ENCODE measurements around the gene ADAM12. TPM values are rescaled to one million over a fixed set of nuclear protein-coding genes. Genes with fewer than 3 reads are reported as not detected.

The ADAM12 gene
- total RNA-seq, 1 donor from 2014 or later = 2.1 TPM

GRCh38 chr10:126235979-126236851, 152.1 kb downstream of the ADAM12 start:
- no peak for DNase-seq (ENCODE audit: low spot score)

GRCh38 chr10:126235091-126235978, 152.9 kb downstream of the ADAM12 start:
- DNase-seq (ENCODE audit: low spot score) = no peak

GRCh38 chr10:126234630-126235029, 153.6 kb downstream of the ADAM12 start:
- no peak for DNase-seq (ENCODE audit: low spot score)

- no peak for DNase-seq (ENCODE audit: low spot score)
These were observed 154.8 kb downstream of the ADAM12 start for GRCh38 chr10:126233182-126234148.

- no peak for DNase-seq (ENCODE audit: low spot score)
These were observed 157.7 kb downstream of the ADAM12 start for GRCh38 chr10:126230587-126230986.

- no peak for DNase-seq (ENCODE audit: low spot score)
These were observed 158.6 kb downstream of the ADAM12 start for GRCh38 chr10:126229686-126230085.

DNA sequence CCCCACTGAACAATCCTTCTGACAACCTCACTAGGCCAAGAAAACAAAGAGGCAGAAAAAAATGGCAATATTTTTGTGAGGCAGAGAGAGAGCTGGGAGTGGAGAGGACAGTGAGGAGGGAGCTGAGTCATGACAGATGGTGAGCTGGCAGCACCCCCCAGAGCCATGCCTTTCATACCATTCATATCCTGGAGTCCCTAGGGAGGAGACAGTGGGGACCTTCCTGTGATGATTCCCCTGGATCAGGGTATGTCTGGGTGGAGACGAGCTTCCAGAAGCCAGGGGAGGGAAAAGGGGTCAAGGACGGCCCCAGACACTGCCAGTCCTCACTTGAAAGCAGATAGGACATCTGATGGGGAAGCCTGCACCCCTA, 160.5 kb downstream of the ADAM12 start:
- no peak for DNase-seq (ENCODE audit: low spot score)

GRCh38 chr10:126226988-126227761, 161.1 kb downstream of the ADAM12 start:
- DNase-seq (ENCODE audit: low spot score) = no peak

DNA sequence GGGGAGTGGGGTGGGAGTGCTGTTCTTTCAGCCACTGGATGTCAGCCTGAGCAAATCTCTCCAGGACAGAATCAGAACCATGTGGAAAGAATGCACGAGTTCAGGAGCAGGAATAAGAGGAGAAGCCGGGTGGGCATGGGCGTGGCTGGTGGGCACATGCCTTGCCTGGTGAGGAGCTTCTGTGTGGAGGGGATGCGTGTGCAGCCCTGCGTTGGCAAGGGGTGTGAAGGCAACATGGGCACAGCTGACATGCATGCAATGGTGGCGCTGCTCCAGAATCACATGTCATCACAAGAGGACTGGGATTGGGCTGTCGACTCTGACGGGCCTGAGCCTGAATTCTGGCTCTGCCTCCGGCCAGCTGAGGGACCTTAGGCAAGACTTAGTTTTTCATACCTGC, 162.1 kb downstream of the ADAM12 start:
- DNase-seq (ENCODE audit: low spot score) = no peak

GRCh38 chr10:126225672-126226008, 162.6 kb downstream of the ADAM12 start:
- no peak for DNase-seq (ENCODE audit: low spot score)

- DNase-seq (ENCODE audit: low spot score) = no peak
These were observed 163.2 kb downstream of the ADAM12 start for GRCh38 chr10:126224967-126225671.

GRCh38 chr10:126223512-126224067, 164.7 kb downstream of the ADAM12 start:
- no peak for DNase-seq (ENCODE audit: low spot score)

DNA sequence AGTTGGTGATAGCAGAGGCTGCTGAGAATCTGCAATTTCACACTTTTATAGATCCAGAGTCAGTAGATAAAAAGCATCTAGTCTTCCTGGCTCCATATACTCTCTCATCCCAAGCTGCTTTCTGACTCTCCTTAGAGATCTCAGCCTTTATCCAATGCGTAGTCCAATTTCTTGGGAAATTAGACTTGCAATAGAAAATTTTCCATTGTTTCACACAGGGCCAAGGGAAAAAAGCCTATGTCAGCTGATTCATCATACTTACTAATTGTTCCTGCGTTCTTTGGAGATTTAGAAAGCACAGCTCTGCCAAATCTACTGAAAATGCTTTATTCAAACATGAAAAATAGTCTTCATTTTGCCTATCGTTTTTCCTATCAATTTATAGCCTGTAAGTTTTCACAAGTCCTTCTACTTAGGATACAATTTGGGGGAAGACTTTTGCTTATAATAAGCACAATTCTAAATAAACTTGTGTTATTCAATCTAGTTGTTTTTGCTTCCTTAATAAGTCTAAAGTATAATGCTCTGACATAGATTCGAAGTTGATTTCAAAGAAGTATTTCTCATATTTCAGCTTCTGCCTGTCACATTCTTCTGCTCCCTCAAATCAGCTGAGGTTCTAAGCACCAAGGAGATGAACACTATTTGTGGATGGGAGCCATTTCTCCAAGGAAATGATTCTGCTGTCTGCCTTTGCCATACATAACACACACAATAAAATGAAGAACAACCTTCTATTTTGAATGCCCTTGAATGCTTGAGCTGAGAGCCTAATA, 165.4 kb downstream of the ADAM12 start:
- DNase-seq (ENCODE audit: low spot score) = no peak

DNA sequence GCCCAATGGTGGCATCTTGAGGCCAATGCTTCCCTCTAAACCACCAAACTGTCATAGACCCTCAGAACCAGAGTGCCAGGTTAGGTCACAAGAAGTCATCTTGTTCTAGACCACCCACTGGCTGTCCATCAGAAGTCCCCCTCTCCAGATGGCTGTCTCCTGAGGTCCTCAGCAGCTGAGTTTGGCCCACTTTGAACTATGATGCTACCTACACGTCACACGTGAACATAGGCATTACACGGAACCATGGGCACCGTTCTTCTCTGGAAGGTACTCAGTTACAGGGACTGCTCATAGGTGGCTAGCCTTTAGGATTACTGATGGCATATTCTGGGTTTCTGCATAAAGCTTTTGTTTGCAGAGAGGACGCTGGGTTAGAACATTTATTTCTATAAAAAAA, 166.4 kb downstream of the ADAM12 start:
- DNase-seq (ENCODE audit: low spot score) = no peak

DNA sequence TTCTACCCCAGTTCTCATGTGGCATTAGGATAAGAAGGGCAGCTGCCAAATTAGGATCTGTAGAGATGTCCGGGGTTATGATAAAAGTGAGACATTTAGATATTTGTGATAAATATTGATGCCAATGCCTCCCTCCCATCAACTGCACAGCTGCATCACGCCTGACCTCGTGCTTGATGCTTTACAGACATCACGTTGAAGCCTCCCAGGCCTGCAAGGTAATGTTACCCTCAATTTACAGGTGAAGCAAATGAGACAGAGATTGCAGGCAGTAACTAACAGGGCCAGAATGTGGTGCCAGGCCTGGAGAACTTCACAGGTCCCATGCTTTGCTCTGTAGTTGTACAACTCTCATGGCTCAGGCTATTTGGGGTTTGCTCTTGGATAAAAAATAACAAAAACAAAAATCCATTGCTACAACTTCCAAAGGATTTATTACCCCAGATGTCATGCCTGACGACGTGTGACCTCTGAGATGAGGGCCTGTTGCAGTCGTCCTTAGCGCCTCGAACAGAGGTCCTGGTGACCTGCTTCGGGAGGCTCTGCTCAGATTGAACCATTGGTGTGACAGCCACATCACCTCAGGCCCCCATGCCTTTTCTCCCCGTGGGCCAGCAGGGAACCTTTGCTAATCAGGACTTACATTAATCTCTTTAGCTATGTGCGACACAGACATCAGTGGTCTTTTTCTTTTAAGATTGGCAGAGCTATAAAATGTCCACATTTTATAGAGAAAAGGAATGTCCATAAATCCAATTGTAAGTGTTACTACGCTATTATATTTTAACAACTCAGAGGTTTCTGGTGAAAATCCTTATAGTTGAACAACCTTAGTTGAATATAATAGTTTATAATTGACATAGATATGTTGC, 169.3 kb downstream of the ADAM12 start:
- no peak for DNase-seq (ENCODE audit: low spot score)

DNA sequence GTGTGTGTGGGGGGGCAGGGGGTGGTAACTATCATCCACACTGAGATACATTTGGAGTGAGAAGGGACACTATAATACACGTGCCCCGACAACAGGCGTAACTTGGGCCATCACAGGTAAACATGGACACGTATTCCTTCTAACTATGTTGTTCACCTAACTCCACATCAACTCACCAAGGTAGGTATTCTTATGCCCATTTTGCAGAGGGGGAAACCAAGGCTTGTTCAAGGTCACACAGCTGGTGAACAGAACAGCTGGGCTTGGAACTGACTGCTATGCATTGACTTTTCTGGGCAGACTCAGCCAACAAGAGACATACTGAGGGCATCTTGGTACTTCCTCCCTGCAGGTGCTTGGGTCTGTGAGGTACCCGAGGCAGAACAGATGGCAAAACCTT, 170.1 kb downstream of the ADAM12 start:
- no peak for DNase-seq (ENCODE audit: low spot score)

- no peak for DNase-seq (ENCODE audit: low spot score)
These were observed 171.7 kb downstream of the ADAM12 start for GRCh38 chr10:126216632-126216961.
